Measurements from ENCODE around the gene RRP1.

Gene RRP1

DNA sequence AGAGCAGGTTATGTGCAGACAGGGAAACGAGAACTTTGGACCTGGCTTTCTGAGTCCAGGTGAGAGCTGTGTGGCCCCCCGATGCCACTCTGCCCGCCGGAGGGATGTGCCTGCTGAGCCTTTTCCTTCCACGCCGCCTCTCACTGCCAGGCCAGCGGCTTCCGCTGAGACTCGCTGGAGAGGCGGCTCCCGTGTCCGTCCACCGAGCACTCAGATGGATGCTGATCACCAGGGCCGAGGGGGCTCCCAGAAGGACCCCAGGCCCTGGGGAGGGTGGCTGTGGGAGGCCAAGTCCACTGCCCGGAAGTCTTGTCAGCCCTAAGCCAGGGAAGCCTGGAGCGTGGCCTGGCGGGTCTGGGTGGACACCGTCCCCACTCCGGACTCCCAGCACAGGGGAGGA lies 29.7 kb upstream of the RRP1 start:
- H3K4me3 ChIP-seq (ENCODE audit: low read depth, low read length): no peak overlapping the region
- TF ChIP-seq, protein P1, sequence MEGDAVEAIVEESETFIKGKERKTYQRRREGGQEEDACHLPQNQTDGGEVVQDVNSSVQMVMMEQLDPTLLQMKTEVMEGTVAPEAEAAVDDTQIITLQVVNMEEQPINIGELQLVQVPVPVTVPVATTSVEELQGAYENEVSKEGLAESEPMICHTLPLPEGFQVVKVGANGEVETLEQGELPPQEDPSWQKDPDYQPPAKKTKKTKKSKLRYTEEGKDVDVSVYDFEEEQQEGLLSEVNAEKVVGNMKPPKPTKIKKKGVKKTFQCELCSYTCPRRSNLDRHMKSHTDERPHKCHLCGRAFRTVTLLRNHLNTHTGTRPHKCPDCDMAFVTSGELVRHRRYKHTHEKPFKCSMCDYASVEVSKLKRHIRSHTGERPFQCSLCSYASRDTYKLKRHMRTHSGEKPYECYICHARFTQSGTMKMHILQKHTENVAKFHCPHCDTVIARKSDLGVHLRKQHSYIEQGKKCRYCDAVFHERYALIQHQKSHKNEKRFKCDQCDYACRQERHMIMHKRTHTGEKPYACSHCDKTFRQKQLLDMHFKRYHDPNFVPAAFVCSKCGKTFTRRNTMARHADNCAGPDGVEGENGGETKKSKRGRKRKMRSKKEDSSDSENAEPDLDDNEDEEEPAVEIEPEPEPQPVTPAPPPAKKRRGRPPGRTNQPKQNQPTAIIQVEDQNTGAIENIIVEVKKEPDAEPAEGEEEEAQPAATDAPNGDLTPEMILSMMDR (IDR thresholded peaks at IDR 0.05; ENCODE audit: control insufficient read depth, extremely low read depth, insufficient read depth): no peak
- DNase-seq (ENCODE audit: low read depth): no peak

- TF ChIP-seq, protein P1 (IDR thresholded peaks at IDR 0.05; ENCODE audit: control insufficient read depth, extremely low read depth, insufficient read depth): no peak
- DNase-seq (ENCODE audit: low read depth): no peak
Measured at GRCh38 chr21:43760391-43760958, 28.9 kb upstream of the RRP1 start.

DNA sequence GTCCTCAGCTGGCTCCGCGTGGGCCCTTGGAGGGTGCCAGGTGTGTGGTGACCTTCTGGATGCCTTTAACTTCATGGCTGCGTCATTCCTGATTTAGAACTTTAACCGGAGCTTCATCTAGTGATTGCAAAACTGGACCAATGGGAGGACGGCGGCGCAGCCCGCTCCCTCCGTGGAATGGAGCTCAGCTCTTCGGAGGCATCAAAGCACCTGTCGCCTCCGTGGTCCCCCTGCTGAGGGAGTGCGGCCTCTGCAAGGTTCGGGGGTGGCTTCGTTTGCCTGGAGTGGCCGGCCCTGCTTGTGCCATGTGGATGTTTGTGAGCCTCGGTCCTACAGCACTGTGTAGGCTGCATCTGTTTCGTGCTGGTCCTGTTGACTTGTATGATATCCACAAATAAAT lies 27.5 kb upstream of the RRP1 start:
- no peak overlapping the region for H3K4me3 ChIP-seq (ENCODE audit: low read depth, low read length)
- DNase-seq (ENCODE audit: low read depth): no peak
- TF ChIP-seq, protein P1 (IDR thresholded peaks at IDR 0.05; ENCODE audit: control insufficient read depth, extremely low read depth, insufficient read depth): no peak

More at GRCh38 chr21:43760391-43760958, 28.9 kb upstream of the RRP1 start:
- H3K4me3 ChIP-seq (ENCODE audit: low read depth, low read length): no peak overlapping the region

DNA sequence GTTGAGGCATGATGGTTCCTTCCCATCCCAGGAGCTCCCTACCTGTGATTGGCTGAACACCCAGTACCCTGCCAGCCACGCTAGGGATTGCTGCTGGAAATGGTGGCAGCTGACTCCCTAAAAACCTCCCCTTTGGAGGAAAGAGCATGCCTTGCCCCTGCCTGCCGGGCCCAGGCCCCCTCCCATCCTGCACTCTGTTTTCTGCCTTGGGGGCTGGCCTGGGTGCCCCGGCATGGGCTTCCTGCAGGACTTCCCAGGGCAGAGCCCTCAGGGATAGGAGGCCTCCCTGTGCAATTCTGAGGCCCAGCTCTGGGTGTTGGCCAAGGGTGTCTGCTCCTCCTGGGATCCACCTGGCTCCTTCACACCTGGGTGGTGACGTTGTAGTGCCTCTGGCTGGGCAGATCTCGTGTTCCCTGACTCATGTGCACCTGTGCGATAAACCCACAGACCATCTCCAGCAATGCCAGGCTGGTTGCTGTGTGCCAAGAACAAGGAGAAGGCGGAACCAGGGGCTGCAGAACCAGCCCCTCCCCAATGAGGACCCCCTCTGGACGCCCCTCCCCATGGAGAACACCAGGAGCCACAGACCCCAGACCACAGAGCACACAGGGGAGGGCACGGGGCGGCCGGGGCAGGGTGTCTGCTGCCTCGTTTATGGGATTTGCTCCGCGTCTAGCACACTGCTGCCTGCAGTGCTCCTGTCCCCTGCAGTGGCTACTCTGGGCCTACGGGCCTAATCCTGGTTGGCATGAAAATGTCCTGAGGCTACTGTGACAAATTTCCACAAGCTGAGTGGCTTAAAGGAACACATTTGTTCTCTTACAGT lies 26.9 kb upstream of the RRP1 start:
- DNase-seq (ENCODE audit: low read depth): no peak
- no peak overlapping the region for H3K4me3 ChIP-seq (ENCODE audit: low read depth, low read length)
- TF ChIP-seq, protein P1 (IDR thresholded peaks at IDR 0.05; ENCODE audit: control insufficient read depth, extremely low read depth, insufficient read depth): no peak

DNA sequence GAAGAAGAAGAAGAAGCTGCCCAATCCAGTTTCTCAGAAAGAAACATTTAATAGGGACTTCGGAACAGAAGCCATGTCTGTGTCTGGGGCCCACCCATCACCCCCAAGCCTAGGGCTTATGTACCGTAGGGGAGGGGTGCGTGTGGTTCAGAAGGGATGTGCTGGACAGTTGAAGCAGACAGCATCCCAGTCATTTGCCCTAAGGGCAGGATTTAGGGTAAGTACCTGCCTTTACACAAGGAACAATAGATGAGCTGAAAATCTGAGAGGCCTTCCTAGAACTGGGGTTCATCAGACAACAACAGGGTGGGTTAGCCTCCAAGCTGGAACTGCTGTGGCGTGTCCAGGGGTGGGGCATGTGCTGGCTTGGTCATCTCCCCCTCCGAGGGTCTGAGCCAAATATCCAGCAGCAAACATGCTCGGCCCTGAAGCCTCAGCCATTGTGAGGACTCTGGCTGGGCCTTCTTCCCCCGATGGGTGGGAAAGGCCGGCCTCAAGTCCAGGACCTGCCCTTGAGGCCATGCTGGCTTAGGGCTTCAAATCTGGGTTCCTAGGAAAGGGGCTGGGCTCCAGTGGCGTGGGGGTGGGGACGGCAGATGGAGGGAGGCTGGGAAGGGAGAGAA lies 25.4 kb upstream of the RRP1 start:
- TF ChIP-seq, protein P1 (IDR thresholded peaks at IDR 0.05; ENCODE audit: control insufficient read depth, extremely low read depth, insufficient read depth): no peak
- no peak overlapping the region for H3K4me3 ChIP-seq (ENCODE audit: low read depth, low read length)
- no peak for DNase-seq (ENCODE audit: low read depth)

DNA sequence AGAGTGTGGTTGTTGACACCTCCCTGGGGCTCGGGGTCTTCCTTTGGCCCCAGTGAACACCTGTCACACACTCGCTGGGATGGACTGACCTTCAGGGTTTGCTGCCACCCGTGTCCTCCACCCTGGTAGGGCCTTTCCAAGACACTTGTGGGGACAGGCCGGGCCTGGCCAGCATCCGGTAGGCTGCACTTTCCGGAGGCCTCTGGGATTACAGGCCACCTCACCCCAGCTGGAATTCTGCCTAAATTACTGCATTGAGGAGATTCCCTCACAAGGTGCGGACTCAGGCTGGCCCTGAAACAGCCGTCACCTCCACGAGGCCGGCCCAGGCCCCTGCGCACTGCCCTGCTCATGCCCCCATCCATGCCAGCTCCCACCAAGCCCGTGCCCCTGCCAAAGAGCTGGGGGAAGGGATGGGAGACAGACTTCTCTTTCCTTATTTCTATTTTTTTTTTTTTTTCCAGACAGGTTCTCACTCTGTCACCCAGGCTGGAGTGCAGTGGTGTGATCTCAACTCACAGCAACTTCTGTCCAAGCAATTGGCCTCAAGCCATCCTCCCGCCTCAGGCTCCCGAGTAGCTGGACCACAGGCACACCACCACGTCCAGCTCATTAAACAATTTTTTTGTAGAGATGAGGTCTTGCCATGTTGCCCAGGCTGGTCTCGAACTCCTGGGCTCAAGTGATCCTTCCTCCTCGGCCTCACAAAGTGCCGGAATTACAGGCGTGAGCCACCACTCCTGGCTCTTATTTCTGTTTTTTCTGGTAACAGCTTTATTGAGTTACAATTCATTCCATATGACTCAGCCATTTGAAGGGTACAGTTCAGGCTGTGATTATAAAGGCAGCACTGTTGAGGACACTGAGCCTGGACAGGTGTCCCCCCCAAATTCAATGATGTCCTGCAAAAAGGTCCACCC lies 24.5 kb upstream of the RRP1 start:
- TF ChIP-seq, protein P1 (IDR thresholded peaks at IDR 0.05; ENCODE audit: control insufficient read depth, extremely low read depth, insufficient read depth): no peak
- no peak overlapping the region for H3K4me3 ChIP-seq (ENCODE audit: low read depth, low read length)
- DNase-seq (ENCODE audit: low read depth): no peak

Data from LNCaP clone FGC (cell line).